Measurements from ENCODE around the gene CPN1.
"Not testable (repeated sequence)": the region's sequence is repeated elsewhere in the genome, so short reads cannot be mapped to it uniquely, and the experiment has no call there.

Gene CPN1

GRCh38 chr10:100022403-100022802 is 59.3 kb downstream of the CPN1 start:
- DNase-seq (ENCODE audit: low spot score), result no peak

DNA sequence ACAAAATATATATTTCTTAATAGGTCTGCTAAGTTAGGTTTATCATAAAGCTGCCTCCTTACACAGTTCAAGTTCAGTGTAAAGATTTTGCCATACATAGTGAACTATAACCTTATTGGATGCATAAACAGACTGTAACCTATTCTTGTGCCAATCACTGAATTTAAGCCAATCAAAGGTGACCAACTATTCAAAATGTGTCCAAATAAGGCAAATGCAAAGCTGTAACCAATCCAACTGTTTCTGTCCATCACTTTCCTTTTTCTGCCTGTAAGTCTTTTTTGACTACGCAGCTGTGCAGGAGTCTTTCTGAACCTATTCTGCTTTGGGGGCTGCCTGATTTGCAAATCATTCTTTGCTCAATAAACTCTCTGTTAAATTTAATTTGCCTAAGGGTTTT is 60.3 kb downstream of the CPN1 start:
- no peak for DNase-seq (ENCODE audit: low spot score)

DNA sequence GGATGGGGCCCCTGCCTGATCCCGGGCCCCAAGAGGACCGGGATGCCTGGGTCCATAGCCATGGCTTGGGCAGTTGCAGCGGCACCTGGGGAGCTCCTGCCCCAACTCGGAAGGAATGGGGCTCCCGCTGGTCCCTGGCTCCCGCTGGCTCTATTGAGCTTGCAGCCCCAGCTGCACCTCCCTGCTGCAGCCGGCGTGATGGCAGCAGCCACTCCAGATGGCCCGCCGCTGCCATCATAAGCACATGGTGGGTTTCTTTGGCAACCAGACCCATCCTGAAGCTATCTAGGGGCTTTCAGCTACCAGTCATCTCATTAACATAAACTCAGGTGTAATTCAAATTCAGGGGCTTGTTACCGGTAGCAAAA is 60.8 kb downstream of the CPN1 start:
- DNase-seq (ENCODE audit: low spot score), result no peak

DNA sequence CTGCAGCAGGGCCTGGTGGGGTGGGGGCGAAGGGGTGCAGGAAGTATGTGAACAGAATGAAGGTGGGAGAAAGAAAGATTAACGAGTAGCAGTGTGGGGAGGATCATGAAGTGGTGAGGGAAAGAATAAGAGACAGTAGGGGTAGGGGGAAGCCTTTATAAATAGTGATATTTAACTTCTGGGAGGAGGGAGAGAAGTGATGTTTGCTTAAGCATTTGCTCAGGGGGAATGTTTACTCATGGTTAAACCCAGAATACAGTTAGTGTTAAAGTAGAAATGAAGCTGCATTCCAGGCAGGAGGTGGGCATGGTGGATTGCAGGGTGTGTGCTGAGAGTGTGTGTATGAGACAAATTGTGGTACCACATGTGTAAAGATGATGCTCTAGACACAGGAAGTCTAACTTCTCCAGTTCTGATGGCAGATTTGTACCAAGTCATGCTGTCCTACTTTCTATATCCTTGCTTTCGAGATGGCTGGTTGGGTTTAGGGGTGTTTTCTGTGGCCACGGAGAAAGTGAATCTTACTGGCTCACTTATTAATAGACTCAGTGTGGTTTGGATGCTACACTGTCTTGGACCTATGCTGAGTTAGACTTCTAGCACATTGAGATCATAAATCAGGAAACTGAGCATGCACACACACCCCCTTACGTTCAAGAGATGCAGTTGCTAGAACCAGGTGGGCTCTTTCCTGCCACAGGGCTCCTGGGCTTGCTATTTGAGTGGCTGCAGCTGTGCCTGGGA is 61.4 kb downstream of the CPN1 start:
- no peak for DNase-seq (ENCODE audit: low spot score)

- peak; percentile 32 for DNase-seq (ENCODE audit: low spot score)
Measured at GRCh38 chr10:100019787-100020141, 61.9 kb downstream of the CPN1 start.

GRCh38 chr10:100014071-100014762 is 67.5 kb downstream of the CPN1 start:
- no peak for DNase-seq (ENCODE audit: low spot score)

DNA sequence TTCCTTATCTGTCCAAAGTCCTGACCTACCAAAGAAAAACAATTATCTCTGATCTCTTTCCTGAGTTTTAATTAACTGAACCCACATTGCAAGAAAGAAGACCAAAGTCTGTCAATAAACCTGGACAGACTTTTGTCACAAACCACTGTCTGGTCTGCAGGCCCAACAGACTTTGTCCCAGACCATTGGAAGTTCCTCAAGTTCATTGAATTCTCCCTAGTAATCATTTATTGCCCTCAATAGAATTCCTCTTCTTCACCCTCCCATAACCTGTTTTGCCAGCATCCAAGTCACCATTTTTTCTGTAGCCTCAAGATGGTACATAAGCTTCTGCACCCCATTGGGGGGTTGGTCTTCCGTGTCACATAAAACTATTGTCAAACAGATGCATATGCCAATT is 68.0 kb downstream of the CPN1 start:
- no peak for DNase-seq (ENCODE audit: low spot score)

GRCh38 chr10:100011906-100012305 is 69.8 kb downstream of the CPN1 start:
- DNase-seq (ENCODE audit: low spot score), result not testable (repeated sequence)

DNA sequence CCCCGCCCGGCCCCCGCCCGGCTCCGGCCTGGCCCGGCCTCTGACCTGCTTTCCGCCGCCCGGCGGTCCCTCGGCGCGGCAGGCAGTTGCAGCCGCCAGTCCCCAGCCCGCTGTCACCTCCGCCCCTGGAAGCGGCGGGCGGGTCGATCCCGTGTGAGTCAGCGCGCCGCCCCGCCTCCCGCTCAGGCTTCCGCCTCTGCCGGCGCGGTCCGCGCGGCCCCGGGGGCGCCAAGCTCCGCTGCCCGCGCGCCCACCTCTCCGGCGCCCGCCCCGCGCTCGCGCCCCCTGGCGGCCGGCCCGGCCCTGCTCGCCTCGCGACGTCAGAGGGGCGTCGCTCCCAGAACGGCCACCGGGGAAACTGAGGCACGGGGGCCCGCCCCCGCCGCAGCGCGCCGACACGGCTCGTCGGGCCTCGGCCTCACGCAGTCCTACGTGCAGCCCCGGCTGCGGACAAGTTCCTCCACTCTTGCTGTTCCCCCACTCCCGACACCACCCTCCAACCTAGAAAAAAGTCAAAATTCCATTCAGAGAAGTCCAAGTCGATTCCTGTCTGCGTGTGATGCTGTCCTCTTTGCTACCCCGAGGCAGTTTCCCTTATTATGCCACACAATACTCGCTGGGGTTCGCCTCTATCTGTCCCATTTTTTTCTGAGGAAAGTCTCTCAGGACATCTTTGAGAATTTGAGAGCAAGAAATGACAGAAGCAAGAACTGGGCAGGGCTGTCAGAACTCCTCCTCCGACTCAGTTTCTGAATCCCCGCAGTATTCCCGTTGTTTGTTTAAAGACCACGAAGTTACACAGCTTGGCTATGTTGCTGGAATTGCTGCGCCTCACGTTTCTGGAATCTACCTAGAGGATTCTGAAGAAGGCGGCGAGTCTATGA is 71.6 kb downstream of the CPN1 start, which contains the start of gene DNMBP:
Gene DNMBP (minus strand): TSS at position 155 of the 884 bp plus-strand sequence. CDS start 37,823 bp downstream, outside the sequence.
- peak; percentile 97 for DNase-seq (ENCODE audit: low spot score)

DNA sequence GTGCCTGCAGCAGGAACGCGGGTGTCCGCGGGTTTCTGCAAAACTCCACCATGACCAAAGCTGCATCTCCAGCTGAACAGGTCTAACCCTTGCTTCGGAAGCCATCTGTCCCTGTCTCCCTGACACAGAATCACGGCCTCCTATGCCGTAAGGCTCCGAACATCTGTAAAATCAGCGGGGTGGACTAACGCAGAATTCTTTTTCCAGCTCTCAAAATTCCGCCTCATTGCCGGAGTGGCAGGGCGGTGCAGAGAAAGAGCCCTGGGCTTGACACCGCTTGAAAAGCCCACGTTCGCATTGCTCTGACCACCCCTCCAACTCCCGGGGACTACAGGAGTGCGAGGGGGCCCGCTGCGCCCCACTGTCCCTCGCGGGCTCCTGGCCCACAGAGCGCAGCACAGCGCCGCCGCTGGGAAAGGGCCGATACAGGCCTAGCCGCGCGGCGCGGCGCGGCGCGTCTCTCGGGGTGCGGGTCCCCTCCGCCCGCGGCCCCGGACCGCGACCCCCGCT is 72.3 kb downstream of the CPN1 start:
- no peak for DNase-seq (ENCODE audit: low spot score)

DNA sequence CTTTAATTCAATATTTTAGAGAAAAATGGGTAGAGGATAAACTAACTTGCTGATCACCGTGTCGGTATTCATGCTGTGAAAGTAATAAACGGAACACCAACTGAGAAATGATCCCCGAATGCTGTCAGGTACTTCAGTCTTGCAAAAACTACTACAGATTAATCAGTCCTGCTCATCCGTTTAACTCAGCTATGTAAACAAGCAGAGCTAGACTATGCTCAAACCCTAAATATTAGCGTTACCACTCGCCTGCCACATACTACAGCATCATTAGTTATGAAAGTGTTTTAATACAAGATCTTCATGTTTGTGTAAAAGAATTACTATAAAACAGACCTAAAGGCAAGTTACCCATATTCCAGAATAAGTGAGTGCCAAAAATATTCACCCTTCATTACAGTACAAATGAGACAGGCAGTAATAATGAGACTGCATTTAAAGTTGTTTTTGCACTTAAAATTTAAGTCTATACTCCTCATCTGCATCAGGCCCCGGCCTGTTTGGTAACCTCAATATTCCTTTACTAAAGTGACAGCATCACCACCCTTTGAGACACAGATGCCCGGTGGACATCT is 72.9 kb downstream of the CPN1 start:
- peak; percentile 29 for DNase-seq (ENCODE audit: low spot score)

GRCh38 chr10:100008142-100008522 is 73.5 kb downstream of the CPN1 start:
- peak; percentile 72 for DNase-seq (ENCODE audit: low spot score)

DNA sequence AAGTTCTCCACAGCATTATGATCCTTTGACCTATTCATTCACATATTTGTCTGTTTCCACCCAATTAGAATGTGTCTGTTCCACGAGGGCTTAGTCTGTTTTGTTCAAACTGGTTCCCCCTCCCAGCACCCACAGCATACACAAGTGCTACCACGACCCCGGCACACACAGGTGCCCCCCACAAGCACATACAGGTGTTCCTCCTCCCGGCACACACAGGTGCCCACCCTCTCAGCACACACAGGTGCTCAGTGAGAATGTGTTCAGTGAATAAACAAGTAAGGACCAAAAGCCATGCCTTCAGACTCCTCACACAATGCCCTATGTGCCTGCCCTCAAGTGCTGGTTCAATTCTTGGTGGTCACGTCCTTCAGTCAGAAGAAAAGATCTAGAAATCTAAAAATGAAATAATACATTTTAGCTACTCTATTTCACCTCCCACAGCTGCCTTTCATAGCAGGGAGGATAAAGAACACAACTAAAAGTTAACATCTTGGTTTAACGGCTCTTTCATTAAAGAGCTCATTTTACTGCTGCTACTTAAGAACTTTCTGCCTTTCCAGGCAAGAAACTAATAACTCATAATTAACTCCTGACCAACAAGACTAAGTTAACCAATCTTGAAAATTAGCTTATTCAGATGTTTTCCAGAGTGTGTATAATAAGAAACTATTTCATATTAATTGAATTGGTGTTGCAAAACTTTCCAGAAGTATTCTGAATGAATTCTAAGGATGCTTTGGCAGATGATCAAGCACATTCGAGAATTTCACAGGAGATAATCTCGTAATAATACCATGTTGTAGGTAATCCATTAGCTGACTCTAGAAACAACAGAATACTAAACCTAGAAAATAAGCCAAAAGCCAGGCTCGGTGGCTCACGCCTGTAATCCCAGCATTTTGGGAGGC is 74.2 kb downstream of the CPN1 start:
- DNase-seq (ENCODE audit: low spot score), result no peak

DNA sequence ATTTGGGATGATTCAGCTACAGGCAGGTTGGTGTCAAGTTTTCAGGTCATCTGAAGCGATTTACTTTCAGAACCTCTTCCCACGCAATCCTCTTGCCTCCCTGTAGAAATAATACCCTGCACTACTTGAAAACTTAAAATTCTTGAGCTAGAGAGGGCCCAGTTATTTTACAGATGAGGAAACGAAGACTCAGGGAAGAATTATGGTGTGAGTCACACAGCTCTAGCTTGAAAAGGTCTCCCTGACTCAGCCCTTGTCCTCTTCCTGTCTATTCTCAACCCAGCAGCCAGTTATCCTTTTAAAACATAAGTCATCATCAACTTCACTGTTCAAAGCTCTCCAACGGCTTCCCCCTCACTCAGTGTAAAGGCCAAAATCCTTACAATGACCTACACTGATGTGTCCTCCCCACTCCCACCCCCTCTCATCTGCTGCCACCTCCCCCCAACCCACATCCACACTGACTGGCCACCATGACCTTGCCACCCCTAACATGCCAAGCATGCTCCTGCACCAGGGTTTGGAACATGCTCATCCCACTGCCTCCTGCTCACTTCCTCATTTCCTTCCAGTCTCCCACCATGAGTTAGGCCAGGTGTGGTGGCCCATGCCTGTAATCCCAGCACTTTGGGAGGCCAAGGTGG is 75.3 kb downstream of the CPN1 start:
- peak; percentile 80 for DNase-seq (ENCODE audit: low spot score)

GRCh38 chr10:100004805-100005510 is 76.7 kb downstream of the CPN1 start:
- DNase-seq (ENCODE audit: low spot score), result no peak

GRCh38 chr10:100000109-100000644 is 81.5 kb downstream of the CPN1 start:
- no peak for DNase-seq (ENCODE audit: low spot score)

GRCh38 chr10:99999319-100000108 is 82.2 kb downstream of the CPN1 start:
- no peak for DNase-seq (ENCODE audit: low spot score)

DNA sequence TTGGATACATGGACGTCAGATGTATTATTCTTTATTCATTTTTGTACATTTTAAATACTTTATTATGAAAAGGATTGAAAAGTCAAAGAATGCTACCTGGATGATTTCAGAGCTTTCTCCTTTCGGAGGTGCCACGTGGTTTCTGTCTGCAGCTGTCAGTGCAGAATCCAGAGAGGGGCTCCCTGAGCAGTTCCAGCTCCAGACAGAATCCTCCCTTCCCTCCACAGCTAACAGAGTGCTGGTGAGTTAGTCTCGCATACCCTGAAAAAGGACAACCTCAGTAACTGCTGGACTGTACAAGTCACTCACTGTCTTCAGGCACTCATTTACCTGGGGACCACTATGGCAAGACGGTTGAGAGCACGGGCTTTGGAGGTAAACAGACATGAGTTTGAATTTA is 82.8 kb downstream of the CPN1 start:
- no peak for DNase-seq (ENCODE audit: low spot score)
